ENCODE measurements around the gene ZNF462. TPM values are rescaled to one million over a fixed set of nuclear protein-coding genes. Genes with fewer than 3 reads are reported as not detected.

The ZNF462 gene
- total RNA-seq, 1 experiment from 2014 or later = 164 TPM

DNA sequence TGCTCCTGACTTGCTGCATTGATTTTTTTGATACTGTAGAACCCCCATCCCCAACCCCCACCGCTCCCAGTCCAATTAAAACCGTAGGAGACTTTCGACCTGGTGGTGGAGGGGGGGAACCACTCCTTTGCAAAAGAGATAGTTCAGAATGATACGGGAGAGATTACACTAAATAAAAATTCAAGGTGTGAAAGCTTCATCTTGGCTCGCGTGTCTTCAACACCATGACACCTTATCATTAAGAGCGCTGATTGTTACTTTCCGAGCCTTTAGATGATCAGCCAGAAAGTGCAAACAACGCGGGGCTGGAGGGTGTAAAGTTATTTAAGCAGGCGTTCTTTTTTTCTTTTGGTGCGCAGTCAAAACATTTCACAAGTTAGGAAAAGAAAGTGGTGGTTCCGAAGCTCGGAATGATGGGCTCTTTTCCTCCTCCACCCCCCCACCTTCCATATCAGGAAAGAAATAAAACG lies 1.3 kb upstream of the ZNF462 start:
- Histone ChIP-seq H2BK20ac (ENCODE audit: low read depth, low read length, poor library complexity, severe bottlenecking) (no peak overlapping the region), H3T11ph (ENCODE audit: low read length) (no peak overlapping the region), H2BK15ac (ENCODE audit: low read depth, low read length) (no peak overlapping the region), H3K4ac (ENCODE audit: low read depth, low read length) (no peak overlapping the region; the same call in 1 of the 2 replicates), H3K9me3 (ENCODE audit: control insufficient read depth, low read depth, low read length) (no peaks in the 10 kb centered on the region), H3K14ac (ENCODE audit: insufficient read depth, low read length) (peak overlapping the region; percentile 51; the same call in 1 of the 2 replicates), H3K18ac (ENCODE audit: insufficient read length, low read depth, low read length) (peak overlapping the region; percentile 36), H4K20me1 (ENCODE audit: control insufficient read depth, insufficient read depth, insufficient read length) (no peaks in the 10 kb centered on the region), H4K8ac (replicated peaks; ENCODE audit: insufficient read length, low read depth, low read length) (no peak overlapping the region), H2AK5ac (ENCODE audit: insufficient read length, low read length) (no peak overlapping the region), H4K5ac (ENCODE audit: insufficient read length, low read depth, low read length) (no peak overlapping the region), H3K56ac (ENCODE audit: insufficient read length, low read depth, low read length) (no peak overlapping the region), H2AFZ (ENCODE audit: low read length) (no peak overlapping the region), H3K9ac (ENCODE audit: extremely low read depth, insufficient read length, low read length) (peak overlapping the region; percentile 87), H2BK120ac (ENCODE audit: low read depth, low read length, poor library complexity, severe bottlenecking) (no peak overlapping the region), H4K91ac (ENCODE audit: insufficient read length, low read depth, low read length) (no peak overlapping the region), H3K79me2 (ENCODE audit: insufficient read depth, low read length) (peaks cover 31% of the 10 kb centered on the region), H2BK5ac (ENCODE audit: insufficient read length, low read length) (no peak overlapping the region), H3K4me2 (ENCODE audit: insufficient read depth, insufficient read length, low read length) (peak overlapping the region; percentile 79), H3K27ac (ENCODE audit: insufficient read length, low read depth, low read length) (peak overlapping the region; percentile 59), H3K4me1 (ENCODE audit: insufficient read depth, low read length) (peaks cover 7% of the 10 kb centered on the region; the same call in 1 of the 2 replicates), H3K23me2 (ENCODE audit: insufficient read length, low read depth, low read length, poor library complexity, severe bottlenecking) (peaks cover 19% of the 10 kb centered on the region), H3K27me3 (ENCODE audit: insufficient read depth, low read length) (no peaks in the 10 kb centered on the region), H2BK12ac (ENCODE audit: insufficient read length, low read depth, low read length) (no peak overlapping the region), H3K79me1 (ENCODE audit: insufficient read depth, low read depth, low read length, poor library complexity, severe bottlenecking) (peaks cover 2% of the 10 kb centered on the region), H3K23ac (ENCODE audit: insufficient read length, low read depth, low read length) (no peak overlapping the region)
- Mint-ChIP-seq H3K4me1 (peaks cover 33 to 35% of the 10 kb centered on the region in 2 experiments), H3K4me3 (peak overlapping the region; percentile 93 to 100), H3K27me3 (ENCODE audit: low read depth) (no peaks in the 10 kb centered on the region), H3K9me3 (no peaks in the 10 kb centered on the region; a peak in 2 of 5 replicates), H3K36me3 (ENCODE audit: insufficient read depth in 1 of 3, low read depth in 3 of 3) (peaks cover 15 to 21% (median 20%) of the 10 kb centered on the region in 3 experiments), H3K27ac (peak overlapping the region; percentile 98 to 100 (median 99))
- TF ChIP-seq, protein P1, sequence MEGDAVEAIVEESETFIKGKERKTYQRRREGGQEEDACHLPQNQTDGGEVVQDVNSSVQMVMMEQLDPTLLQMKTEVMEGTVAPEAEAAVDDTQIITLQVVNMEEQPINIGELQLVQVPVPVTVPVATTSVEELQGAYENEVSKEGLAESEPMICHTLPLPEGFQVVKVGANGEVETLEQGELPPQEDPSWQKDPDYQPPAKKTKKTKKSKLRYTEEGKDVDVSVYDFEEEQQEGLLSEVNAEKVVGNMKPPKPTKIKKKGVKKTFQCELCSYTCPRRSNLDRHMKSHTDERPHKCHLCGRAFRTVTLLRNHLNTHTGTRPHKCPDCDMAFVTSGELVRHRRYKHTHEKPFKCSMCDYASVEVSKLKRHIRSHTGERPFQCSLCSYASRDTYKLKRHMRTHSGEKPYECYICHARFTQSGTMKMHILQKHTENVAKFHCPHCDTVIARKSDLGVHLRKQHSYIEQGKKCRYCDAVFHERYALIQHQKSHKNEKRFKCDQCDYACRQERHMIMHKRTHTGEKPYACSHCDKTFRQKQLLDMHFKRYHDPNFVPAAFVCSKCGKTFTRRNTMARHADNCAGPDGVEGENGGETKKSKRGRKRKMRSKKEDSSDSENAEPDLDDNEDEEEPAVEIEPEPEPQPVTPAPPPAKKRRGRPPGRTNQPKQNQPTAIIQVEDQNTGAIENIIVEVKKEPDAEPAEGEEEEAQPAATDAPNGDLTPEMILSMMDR (conservative IDR thresholded peaks at IDR 0.05) = no peak
- DNase-seq = no peak
- WGBS (ENCODE audit: extremely low coverage, insufficient read length, low lambda C conversion rate) = no CpG with 5 or more reads among the region's 15 CpGs
